Measurements from ENCODE around the gene ANGPTL7. TPM values are rescaled to one million over a fixed set of nuclear protein-coding genes. Genes with fewer than 3 reads are reported as not detected.

The ANGPTL7 gene
- total RNA-seq, 1 donor from 2014 or later: not detected

DNA sequence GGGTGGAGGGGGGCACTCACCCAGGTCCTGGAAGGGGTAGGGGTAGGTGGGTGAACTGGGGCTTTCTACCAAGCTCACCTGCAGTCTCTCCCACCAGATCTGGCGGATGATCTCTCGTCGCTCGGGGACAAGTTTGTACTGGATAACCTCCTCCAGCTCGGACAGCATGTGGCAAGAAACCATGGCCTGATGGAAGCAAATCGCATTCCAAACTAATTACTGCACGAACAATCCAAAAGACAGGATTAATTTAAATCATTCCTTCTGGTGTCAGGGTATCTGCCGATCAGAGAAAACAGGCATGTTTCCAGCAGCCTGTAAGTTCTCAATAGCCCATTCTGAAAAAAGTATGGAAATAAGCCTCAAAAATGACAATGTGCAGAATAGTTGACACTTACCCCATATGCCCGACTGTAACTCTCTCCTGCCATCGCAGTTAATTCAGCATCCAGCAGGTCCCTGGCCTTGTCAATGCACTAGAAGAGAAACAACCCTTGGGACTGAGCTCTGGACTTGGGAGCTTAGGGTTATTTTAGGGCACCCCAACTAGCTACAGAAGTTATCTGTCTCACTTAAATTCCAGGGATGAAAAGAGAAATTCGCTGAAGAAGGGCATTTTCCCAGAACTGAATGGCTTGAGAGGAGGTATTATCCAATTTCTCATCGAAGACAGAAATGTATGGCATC lies 44.4 kb upstream of the ANGPTL7 start:
- TF ChIP-seq, protein P1, sequence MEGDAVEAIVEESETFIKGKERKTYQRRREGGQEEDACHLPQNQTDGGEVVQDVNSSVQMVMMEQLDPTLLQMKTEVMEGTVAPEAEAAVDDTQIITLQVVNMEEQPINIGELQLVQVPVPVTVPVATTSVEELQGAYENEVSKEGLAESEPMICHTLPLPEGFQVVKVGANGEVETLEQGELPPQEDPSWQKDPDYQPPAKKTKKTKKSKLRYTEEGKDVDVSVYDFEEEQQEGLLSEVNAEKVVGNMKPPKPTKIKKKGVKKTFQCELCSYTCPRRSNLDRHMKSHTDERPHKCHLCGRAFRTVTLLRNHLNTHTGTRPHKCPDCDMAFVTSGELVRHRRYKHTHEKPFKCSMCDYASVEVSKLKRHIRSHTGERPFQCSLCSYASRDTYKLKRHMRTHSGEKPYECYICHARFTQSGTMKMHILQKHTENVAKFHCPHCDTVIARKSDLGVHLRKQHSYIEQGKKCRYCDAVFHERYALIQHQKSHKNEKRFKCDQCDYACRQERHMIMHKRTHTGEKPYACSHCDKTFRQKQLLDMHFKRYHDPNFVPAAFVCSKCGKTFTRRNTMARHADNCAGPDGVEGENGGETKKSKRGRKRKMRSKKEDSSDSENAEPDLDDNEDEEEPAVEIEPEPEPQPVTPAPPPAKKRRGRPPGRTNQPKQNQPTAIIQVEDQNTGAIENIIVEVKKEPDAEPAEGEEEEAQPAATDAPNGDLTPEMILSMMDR (IDR thresholded peaks at IDR 0.05): no peak
- H3K27ac Mint-ChIP-seq: no peak overlapping the region

DNA sequence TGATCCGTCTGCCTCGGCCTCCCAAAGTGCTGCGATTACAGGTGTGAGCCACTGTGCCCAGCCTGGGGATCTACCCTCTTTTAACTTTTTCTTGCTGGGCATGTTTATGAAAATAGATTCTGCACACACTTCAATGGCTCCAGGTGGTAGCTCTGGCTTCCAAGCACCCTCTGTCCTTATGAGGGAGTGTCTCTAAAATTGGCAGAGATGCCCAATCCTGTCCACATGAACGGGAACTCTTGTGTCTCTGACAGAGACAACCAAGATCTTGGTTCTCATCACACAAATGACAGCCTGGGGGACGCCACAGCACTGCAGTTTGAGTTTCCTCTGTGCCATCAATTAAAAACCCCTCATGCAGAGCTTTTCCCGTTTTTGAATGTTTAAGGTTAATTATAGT lies 43.4 kb upstream of the ANGPTL7 start:
- H3K27me3 Mint-ChIP-seq: no peaks in the 10 kb centered on the region
- CTCF ChIA-PET: no interaction called here
- ATAC-seq (ENCODE audit: low read depth): no peak
- H3K27ac Mint-ChIP-seq: no peak overlapping the region
- peaks cover 85% of the 10 kb centered on the region for H3K36me3 Mint-ChIP-seq (ENCODE audit: low read depth)
- no peak for DNase-seq
- H3K4me3 Mint-ChIP-seq: no peak overlapping the region
- POLR2A ChIA-PET: no interaction called here
- H3K9me3 Mint-ChIP-seq: no peaks in the 10 kb centered on the region
- intact Hi-C loops (cut with micrococcal nuclease): no loop called here
- TF ChIP-seq, protein P1 (IDR thresholded peaks at IDR 0.05): no peak
- no peaks in the 10 kb centered on the region for H3K4me1 Mint-ChIP-seq

More for the DNA sequence above, 44.4 kb upstream of the ANGPTL7 start:
- ChIA-PET CTCF (no interaction called here), POLR2A (no interaction called here)
- H3K9me3 Mint-ChIP-seq: no peaks in the 10 kb centered on the region
- H3K4me1 Mint-ChIP-seq: no peaks in the 10 kb centered on the region
- no peak for DNase-seq
- H3K36me3 Mint-ChIP-seq (ENCODE audit: low read depth): peaks cover 81% of the 10 kb centered on the region
- ATAC-seq (ENCODE audit: low read depth): no peak
- intact Hi-C loops (cut with micrococcal nuclease): no loop called here
- H3K27me3 Mint-ChIP-seq: no peaks in the 10 kb centered on the region
- H3K4me3 Mint-ChIP-seq: no peak overlapping the region

DNA sequence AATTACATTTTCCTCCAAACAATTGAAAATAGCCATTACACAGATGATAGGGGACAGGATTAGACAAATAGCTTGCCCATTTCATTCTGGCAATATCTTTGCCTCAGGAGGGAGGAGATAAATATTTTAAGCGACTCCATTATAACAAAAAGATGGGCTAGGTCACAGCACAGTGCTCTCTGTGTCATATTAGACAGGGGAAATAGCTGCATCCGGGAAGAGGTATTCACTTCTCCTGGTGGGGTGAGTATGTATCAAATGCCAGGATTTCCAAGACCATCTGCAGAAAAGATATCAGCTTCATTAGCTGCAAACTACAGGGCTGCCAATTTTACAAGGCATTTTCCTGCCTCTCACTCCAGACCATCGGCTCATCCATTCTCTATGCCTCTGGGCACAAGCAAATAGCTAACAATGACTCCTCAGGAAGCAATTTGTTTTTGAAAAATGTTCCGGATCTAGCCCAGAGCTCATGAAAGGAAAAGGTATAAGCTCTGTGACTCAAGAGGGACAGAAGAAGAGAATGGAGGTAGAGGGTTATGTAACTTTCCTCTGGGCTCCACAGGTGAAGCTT lies 41.9 kb upstream of the ANGPTL7 start:
- no peaks in the 10 kb centered on the region for H3K27me3 Mint-ChIP-seq
- intact Hi-C loops (cut with micrococcal nuclease): no loop called here
- POLR2A ChIA-PET: no interaction called here
- no peaks in the 10 kb centered on the region for H3K4me1 Mint-ChIP-seq
- H3K4me3 Mint-ChIP-seq: no peak overlapping the region
- ATAC-seq (ENCODE audit: low read depth) (no peak), DNase-seq (no peak)
- CTCF ChIA-PET: no interaction called here
- H3K27ac Mint-ChIP-seq: no peak overlapping the region
- peaks cover 94% of the 10 kb centered on the region for H3K36me3 Mint-ChIP-seq (ENCODE audit: low read depth)
- H3K9me3 Mint-ChIP-seq: no peaks in the 10 kb centered on the region
- TF ChIP-seq, protein P1 (IDR thresholded peaks at IDR 0.05): no peak

DNA sequence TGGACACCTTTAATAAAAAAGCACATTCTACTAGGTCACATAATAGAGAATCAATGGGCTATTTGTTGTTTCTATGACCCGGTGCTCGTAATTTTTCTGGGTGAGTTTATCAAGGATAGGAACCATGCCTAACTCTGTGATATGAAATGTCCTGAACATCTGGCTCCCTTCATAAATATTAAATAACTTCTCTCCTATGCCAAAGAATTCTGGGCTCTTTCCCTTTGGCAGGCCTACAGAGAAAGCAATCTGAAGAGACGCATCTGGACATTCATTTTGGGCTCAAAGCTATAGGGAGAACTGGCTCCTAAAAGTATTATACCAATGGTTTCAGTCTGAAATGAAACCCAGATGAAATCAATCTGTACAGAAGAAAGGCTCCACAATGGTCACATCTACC lies 38.8 kb upstream of the ANGPTL7 start:
- ChIA-PET CTCF (no interaction called here), POLR2A (no interaction called here)
- no peaks in the 10 kb centered on the region for H3K27me3 Mint-ChIP-seq
- ATAC-seq (ENCODE audit: low read depth) (no peak), DNase-seq (no peak)
- TF ChIP-seq, protein P1 (IDR thresholded peaks at IDR 0.05): no peak
- H3K27ac Mint-ChIP-seq: no peak overlapping the region
- intact Hi-C loops (cut with micrococcal nuclease): no loop called here
- peaks cover 86% of the 10 kb centered on the region for H3K36me3 Mint-ChIP-seq (ENCODE audit: low read depth)
- no peaks in the 10 kb centered on the region for H3K4me1 Mint-ChIP-seq
- H3K9me3 Mint-ChIP-seq: no peaks in the 10 kb centered on the region
- H3K4me3 Mint-ChIP-seq: no peak overlapping the region

DNA sequence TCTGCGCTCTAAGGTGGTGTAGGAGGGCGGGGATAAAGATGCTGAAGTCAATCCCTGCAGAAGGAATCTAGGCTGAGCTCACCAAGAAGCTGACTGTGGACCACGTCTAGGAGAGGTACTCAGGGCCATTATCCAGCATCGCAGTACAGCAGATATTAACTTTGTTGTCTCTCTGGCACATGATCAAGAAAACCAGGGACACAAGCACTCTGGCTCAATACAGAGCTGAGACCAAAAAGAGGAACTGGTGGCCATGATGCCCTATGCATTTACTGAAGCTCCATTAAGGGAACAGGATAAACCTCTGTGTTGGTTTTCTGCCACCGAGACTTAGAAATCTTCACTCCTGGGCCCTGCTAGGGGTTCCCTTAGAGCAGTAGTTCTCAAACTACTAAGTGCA lies 38.0 kb upstream of the ANGPTL7 start:
- DNase-seq (no peak), ATAC-seq (ENCODE audit: low read depth) (no peak)
- CTCF ChIA-PET: no interaction called here
- Mint-ChIP-seq H3K27ac (no peak overlapping the region), H3K27me3 (no peaks in the 10 kb centered on the region), H3K4me3 (no peak overlapping the region), H3K4me1 (no peaks in the 10 kb centered on the region), H3K36me3 (ENCODE audit: low read depth) (peaks cover 87% of the 10 kb centered on the region), H3K9me3 (no peaks in the 10 kb centered on the region)
- POLR2A ChIA-PET: interaction anchor here (0.5 kb wide), 1 partner anchor 135 kb away, joined by 8 read pairs; no protein-coding TSS in a partner anchor
- intact Hi-C loops (cut with micrococcal nuclease): no loop called here
- TF ChIP-seq, protein P1 (IDR thresholded peaks at IDR 0.05): no peak

Measured in activated B cell treated with CpG ODN at 0.5 μM for 24 hours (primary cell).